HAP-1 (cell line): ENCODE measurements around the gene MRPL44.
"Not testable (repeated sequence)": the region's sequence is repeated elsewhere in the genome, so short reads cannot be mapped to it uniquely, and the experiment has no call there.

Experiments used
- DNase-seq, 2 experiments: peaks; one replicate each; pipeline ENCODE4 v3.0.0-alpha.2; 2016 to 2020; ENCODE audit warnings: low spot score in 2 of 2
- H3K27me3 ChIP-seq: fragments of 250-450 bp; sonication (Bioruptor Pico); 2 replicates; pipeline ENCODE4 v1.5.1; 2020; ENCODE audit warnings: low read depth, mild to moderate bottlenecking, moderate library complexity
- H3K36me3 ChIP-seq: fragments of 250-450 bp; sonication (Bioruptor Pico); replicated peaks from 2 replicates; pipeline ENCODE4 v1.5.1; 2020; ENCODE audit warnings: mild to moderate bottlenecking
- H3K4me1 ChIP-seq: fragments of 250-450 bp; sonication (Bioruptor Pico); 2 replicates; pipeline ENCODE4 v1.5.1; 2020; ENCODE audit warnings: mild to moderate bottlenecking
- H3K4me3 ChIP-seq: fragments of 250-450 bp; sonication (Bioruptor Pico); 2 replicates; pipeline ENCODE4 v1.5.1; 2020; ENCODE audit warnings: mild to moderate bottlenecking, moderate library complexity
- H3K9me3 ChIP-seq: fragments of 250-450 bp; sonication (Bioruptor Pico); 2 replicates; pipeline ENCODE4 v1.5.1; 2020; ENCODE audit warnings: mild to moderate bottlenecking, moderate library complexity
- in situ Hi-C: fragments of 300-500 bp; cut with MboI; formaldehyde crosslinking; loops from 3 replicates; pipeline ENCODE4 v1.14.3; 2020; ENCODE audit warnings: low sequenced_read_pairs, inconsistent platforms, mixed read lengths

MRPL44 gene

GRCh38 chr2:223991611-223992010 lies 34.3 kb downstream of the MRPL44 start:
- H3K4me1 ChIP-seq, result no peaks in the 10 kb centered on the region
- no peak overlapping the region for H3K4me3 ChIP-seq
- in situ Hi-C loops, result loop anchor here (10.0 to 25.0 kb wide), 2 partner anchors 293 to 671 kb away; no protein-coding TSS in a partner anchor
- DNase-seq, result no peak
- no peaks in the 10 kb centered on the region; the same call in 1 of the 2 replicates for H3K27me3 ChIP-seq
- H3K9me3 ChIP-seq, result no peaks in the 10 kb centered on the region
- H3K36me3 ChIP-seq, result no peaks in the 10 kb centered on the region

GRCh38 chr2:223993634-223994232 lies 36.5 kb downstream of the MRPL44 start:
- peak; percentile 65 to 74 for DNase-seq
- Histone ChIP-seq H3K4me1 (no peaks in the 10 kb centered on the region), H3K9me3 (no peaks in the 10 kb centered on the region), H3K36me3 (no peaks in the 10 kb centered on the region), H3K4me3 (no peak overlapping the region), H3K27me3 (no peaks in the 10 kb centered on the region)
- in situ Hi-C loops, result loop anchor here (10.0 to 25.0 kb wide), 2 partner anchors 291 to 669 kb away; no protein-coding TSS in a partner anchor

- in situ Hi-C loops, result loop anchor here (10.0 to 25.0 kb wide), 2 partner anchors 290 to 668 kb away; no protein-coding TSS in a partner anchor
- no peaks in the 10 kb centered on the region for H3K4me1 ChIP-seq
- H3K36me3 ChIP-seq, result no peaks in the 10 kb centered on the region
- DNase-seq, result no peak
- H3K9me3 ChIP-seq, result no peaks in the 10 kb centered on the region
- no peaks in the 10 kb centered on the region for H3K27me3 ChIP-seq
- no peak overlapping the region for H3K4me3 ChIP-seq
Measured at GRCh38 chr2:223994562-223995162, 37.4 kb downstream of the MRPL44 start.

- Histone ChIP-seq H3K27me3 (no peaks in the 10 kb centered on the region), H3K4me3 (no peak overlapping the region), H3K9me3 (no peaks in the 10 kb centered on the region), H3K4me1 (no peaks in the 10 kb centered on the region), H3K36me3 (no peaks in the 10 kb centered on the region)
- no peak for DNase-seq
- in situ Hi-C loops, result loop anchor here (10.0 to 25.0 kb wide), 2 partner anchors 289 to 667 kb away; no protein-coding TSS in a partner anchor
Measured at GRCh38 chr2:223995569-223995968, 38.3 kb downstream of the MRPL44 start.

GRCh38 chr2:223996391-223996790 lies 39.1 kb downstream of the MRPL44 start:
- Histone ChIP-seq H3K4me3 (no peak overlapping the region), H3K9me3 (no peaks in the 10 kb centered on the region), H3K36me3 (no peaks in the 10 kb centered on the region), H3K4me1 (no peaks in the 10 kb centered on the region), H3K27me3 (no peaks in the 10 kb centered on the region)
- no peak for DNase-seq
- in situ Hi-C loops, result loop anchor here (10.0 to 25.0 kb wide), 2 partner anchors 288 to 666 kb away; no protein-coding TSS in a partner anchor

- in situ Hi-C loops, result loop anchor here (10.0 to 25.0 kb wide), 2 partner anchors 287 to 664 kb away; no protein-coding TSS in a partner anchor
- H3K4me1 ChIP-seq, result no peaks in the 10 kb centered on the region
- DNase-seq, result no peak
- H3K4me3 ChIP-seq, result no peak overlapping the region
- no peaks in the 10 kb centered on the region for H3K36me3 ChIP-seq
- no peaks in the 10 kb centered on the region for H3K27me3 ChIP-seq
- no peaks in the 10 kb centered on the region for H3K9me3 ChIP-seq
Measured at GRCh38 chr2:223997938-223998337, 40.7 kb downstream of the MRPL44 start.

- in situ Hi-C loops, result loop anchor here (10.0 to 25.0 kb wide), 2 partner anchors 286 to 663 kb away; no protein-coding TSS in a partner anchor
Measured at GRCh38 chr2:223998948-223999347, 41.7 kb downstream of the MRPL44 start.

GRCh38 chr2:223999862-224000261 lies 42.6 kb downstream of the MRPL44 start:
- Histone ChIP-seq H3K9me3 (no peaks in the 10 kb centered on the region), H3K27me3 (no peaks in the 10 kb centered on the region), H3K4me3 (no peak overlapping the region), H3K4me1 (no peaks in the 10 kb centered on the region), H3K36me3 (no peaks in the 10 kb centered on the region)
- DNase-seq, result no peak
- in situ Hi-C loops, result loop anchor here (10.0 to 25.0 kb wide), 2 partner anchors 285 to 662 kb away; no protein-coding TSS in a partner anchor

More at GRCh38 chr2:223998948-223999347, 41.7 kb downstream of the MRPL44 start:
- no peaks in the 10 kb centered on the region for H3K9me3 ChIP-seq
- H3K4me3 ChIP-seq, result no peak overlapping the region
- H3K4me1 ChIP-seq, result no peaks in the 10 kb centered on the region
- DNase-seq, result no peak
- H3K27me3 ChIP-seq, result no peaks in the 10 kb centered on the region
- no peaks in the 10 kb centered on the region for H3K36me3 ChIP-seq

GRCh38 chr2:224000662-224001061 lies 43.4 kb downstream of the MRPL44 start:
- in situ Hi-C loops, H3K9me3 ChIP-seq, H3K36me3 ChIP-seq, H3K4me3 ChIP-seq, H3K4me1 ChIP-seq, DNase-seq, H3K27me3 ChIP-seq: not testable (repeated sequence)

- in situ Hi-C loops, result no loop called here
- Histone ChIP-seq H3K36me3 (no peaks in the 10 kb centered on the region), H3K9me3 (no peaks in the 10 kb centered on the region), H3K27me3 (0 out of 2 replicates have a peak, but pooled peaks cover 2% of the 10 kb centered on the region), H3K4me3 (no peak overlapping the region), H3K4me1 (no peaks in the 10 kb centered on the region)
- DNase-seq, result no peak
Measured at GRCh38 chr2:224004105-224004695, 46.9 kb downstream of the MRPL44 start.

- Histone ChIP-seq H3K36me3 (no peaks in the 10 kb centered on the region), H3K4me1 (no peaks in the 10 kb centered on the region), H3K4me3 (no peak overlapping the region), H3K9me3 (no peaks in the 10 kb centered on the region), H3K27me3 (0 out of 2 replicates have a peak, but pooled peaks cover 2% of the 10 kb centered on the region)
- no peak for DNase-seq
- in situ Hi-C loops, result no loop called here
Measured at GRCh38 chr2:224008702-224009261, 51.5 kb downstream of the MRPL44 start.

GRCh38 chr2:224009605-224010315 lies 52.5 kb downstream of the MRPL44 start:
- H3K36me3 ChIP-seq, result no peaks in the 10 kb centered on the region
- no peaks in the 10 kb centered on the region for H3K4me1 ChIP-seq
- DNase-seq, result no peak
- no peaks in the 10 kb centered on the region for H3K9me3 ChIP-seq
- 0 out of 2 replicates have a peak, but pooled peaks cover 2% of the 10 kb centered on the region for H3K27me3 ChIP-seq
- H3K4me3 ChIP-seq, result no peak overlapping the region
- in situ Hi-C loops, result no loop called here

- Histone ChIP-seq H3K4me1 (no peaks in the 10 kb centered on the region), H3K27me3 (0 out of 2 replicates have a peak, but pooled peaks cover 2% of the 10 kb centered on the region), H3K4me3 (no peak overlapping the region), H3K9me3 (no peaks in the 10 kb centered on the region), H3K36me3 (no peaks in the 10 kb centered on the region)
- in situ Hi-C loops, result no loop called here
- no peak for DNase-seq
Measured at GRCh38 chr2:224011837-224012236, 54.6 kb downstream of the MRPL44 start.
